ENCODE data around the gene PRDX6.

DNA sequence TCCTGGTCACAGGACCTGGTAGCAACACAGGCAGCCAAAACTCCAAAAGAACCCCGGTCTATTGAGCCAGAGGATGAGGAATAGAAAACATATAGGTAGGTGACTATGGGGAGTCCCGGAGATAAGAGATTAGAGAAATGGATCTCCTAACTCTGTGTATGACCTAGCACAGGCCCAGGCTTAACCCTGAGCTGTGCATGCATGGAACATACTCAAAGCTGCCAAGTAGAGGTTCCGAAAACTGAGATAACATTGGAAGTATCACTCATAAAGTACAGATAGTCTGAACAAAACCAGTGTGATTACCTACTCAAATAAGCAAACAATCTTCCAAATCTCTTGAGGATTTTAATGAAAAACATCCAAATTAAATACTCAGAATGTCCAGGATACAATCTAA lies 31.5 kb upstream of the PRDX6 start:
- no peak for TF ChIP-seq JUND (IDR thresholded peaks at IDR 0.05; ENCODE audit: low read length)
- TF ChIP-seq, protein P1, sequence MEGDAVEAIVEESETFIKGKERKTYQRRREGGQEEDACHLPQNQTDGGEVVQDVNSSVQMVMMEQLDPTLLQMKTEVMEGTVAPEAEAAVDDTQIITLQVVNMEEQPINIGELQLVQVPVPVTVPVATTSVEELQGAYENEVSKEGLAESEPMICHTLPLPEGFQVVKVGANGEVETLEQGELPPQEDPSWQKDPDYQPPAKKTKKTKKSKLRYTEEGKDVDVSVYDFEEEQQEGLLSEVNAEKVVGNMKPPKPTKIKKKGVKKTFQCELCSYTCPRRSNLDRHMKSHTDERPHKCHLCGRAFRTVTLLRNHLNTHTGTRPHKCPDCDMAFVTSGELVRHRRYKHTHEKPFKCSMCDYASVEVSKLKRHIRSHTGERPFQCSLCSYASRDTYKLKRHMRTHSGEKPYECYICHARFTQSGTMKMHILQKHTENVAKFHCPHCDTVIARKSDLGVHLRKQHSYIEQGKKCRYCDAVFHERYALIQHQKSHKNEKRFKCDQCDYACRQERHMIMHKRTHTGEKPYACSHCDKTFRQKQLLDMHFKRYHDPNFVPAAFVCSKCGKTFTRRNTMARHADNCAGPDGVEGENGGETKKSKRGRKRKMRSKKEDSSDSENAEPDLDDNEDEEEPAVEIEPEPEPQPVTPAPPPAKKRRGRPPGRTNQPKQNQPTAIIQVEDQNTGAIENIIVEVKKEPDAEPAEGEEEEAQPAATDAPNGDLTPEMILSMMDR (IDR thresholded peaks at IDR 0.05; ENCODE audit: control extremely low read depth in 1 of 3, insufficient read depth in 1 of 3, low read depth in 1 of 3, low read length in 3 of 3) = no peak
- no peak for TF ChIP-seq TAF7 (optimal IDR thresholded peaks at IDR 0.05; ENCODE audit: borderline replicate concordance, low read depth, low read length)
- no peak for TF ChIP-seq SRF (IDR thresholded peaks at IDR 0.05; ENCODE audit: low read depth, low read length)
- no peak for TF ChIP-seq FOSL1 (IDR thresholded peaks at IDR 0.05; ENCODE audit: insufficient read depth, low read depth, low read length)

All from H1 (cell line).